Measurements from ENCODE around the gene C1R. TPM values are rescaled to one million over a fixed set of nuclear protein-coding genes. Genes with fewer than 3 reads are reported as not detected.

Gene C1R
- total and polyA plus RNA-seq, 8 donors, result 20.2 to 212 (median 60.5) TPM

GRCh38 chr12:7092986-7093460 lies 778 bp upstream of the C1R start:
- no peak overlapping the region for H3K4me3 ChIP-seq
- WGBS, 2 donors, result 56 to 68% methylated on average over 8 of the region's 8 CpGs
- H3K9me3 ChIP-seq, result no peaks in the 10 kb centered on the region
- no peaks in the 10 kb centered on the region for H3K36me3 ChIP-seq
- FAIRE-seq, result no peak
- no peak for DNase-seq
- H3K27me3 ChIP-seq, result no peaks in the 10 kb centered on the region
- TF ChIP-seq, protein P1, sequence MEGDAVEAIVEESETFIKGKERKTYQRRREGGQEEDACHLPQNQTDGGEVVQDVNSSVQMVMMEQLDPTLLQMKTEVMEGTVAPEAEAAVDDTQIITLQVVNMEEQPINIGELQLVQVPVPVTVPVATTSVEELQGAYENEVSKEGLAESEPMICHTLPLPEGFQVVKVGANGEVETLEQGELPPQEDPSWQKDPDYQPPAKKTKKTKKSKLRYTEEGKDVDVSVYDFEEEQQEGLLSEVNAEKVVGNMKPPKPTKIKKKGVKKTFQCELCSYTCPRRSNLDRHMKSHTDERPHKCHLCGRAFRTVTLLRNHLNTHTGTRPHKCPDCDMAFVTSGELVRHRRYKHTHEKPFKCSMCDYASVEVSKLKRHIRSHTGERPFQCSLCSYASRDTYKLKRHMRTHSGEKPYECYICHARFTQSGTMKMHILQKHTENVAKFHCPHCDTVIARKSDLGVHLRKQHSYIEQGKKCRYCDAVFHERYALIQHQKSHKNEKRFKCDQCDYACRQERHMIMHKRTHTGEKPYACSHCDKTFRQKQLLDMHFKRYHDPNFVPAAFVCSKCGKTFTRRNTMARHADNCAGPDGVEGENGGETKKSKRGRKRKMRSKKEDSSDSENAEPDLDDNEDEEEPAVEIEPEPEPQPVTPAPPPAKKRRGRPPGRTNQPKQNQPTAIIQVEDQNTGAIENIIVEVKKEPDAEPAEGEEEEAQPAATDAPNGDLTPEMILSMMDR (IDR thresholded peaks at IDR 0.05), result no peak
- peaks cover 0 to 7% (median 0%) of the 10 kb centered on the region in 3 donors for H3K4me1 ChIP-seq
- peak overlapping the region in 1 of 4 donors; percentile 29 for H3K27ac ChIP-seq
- intact Hi-C loops (cut with DNase I), result loop anchor here in 1 of 3 donors (10.0 kb wide), 1 partner anchor 168 kb away; the partner anchor contains the start of gene ATN1
- peak in 1 of 4 donors; percentile 2 for ATAC-seq

- ATAC-seq (peak; percentile 6 to 47 (median 28)), FAIRE-seq (no peak), DNase-seq (no peak)
- Histone ChIP-seq H3K27ac (peak overlapping the region in 2 of 4 donors; percentile 40 to 50), H3K4me1 (peaks cover 0 to 7% (median 0%) of the 10 kb centered on the region in 3 donors), H3K9me3 (no peaks in the 10 kb centered on the region), H3K4me3 (peak overlapping the region in 3 of 4 donors; percentile 7 to 54 (median 37)), H3K36me3 (no peaks in the 10 kb centered on the region), H3K27me3 (no peaks in the 10 kb centered on the region)
- whole genome bisulfite sequencing, 2 donors, result 31 to 32% methylated on average over 10 of the region's 10 CpGs
- intact Hi-C loops (cut with DNase I), result loop anchor here in 1 of 3 donors (10.0 kb wide), 1 partner anchor 167 kb away; the partner anchor contains the start of gene ATN1
- TF ChIP-seq, protein P1 (IDR thresholded peaks at IDR 0.05), result no peak
Observed at GRCh38 chr12:7091660-7092228, 501 bp downstream of the C1R start.

DNA sequence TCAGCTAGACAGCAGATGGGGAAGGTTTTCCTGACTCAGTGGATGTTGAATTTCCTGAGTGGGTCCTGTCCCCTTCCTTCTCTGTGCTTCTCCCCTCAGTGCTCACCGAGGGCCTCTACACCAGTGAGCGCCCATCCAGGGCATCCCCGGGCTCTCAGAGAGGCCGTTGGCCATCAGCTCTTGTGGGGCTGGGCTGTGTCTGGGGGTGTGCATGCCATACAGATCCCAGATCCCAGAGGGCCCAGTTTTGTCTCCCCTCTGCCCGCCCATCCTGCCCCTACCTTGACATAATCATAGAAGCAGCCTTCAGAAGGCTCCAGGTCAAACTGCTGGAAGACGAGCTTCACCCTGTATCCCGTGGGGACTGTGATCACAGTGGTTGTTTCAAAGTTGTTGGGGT lies 1.1 kb downstream of the C1R start:
- WGBS, 2 donors, result 71 to 79% methylated on average over 7 of the region's 7 CpGs
- Histone ChIP-seq H3K27me3 (no peaks in the 10 kb centered on the region), H3K4me1 (peaks cover 0 to 7% (median 0%) of the 10 kb centered on the region in 3 donors), H3K9me3 (no peaks in the 10 kb centered on the region), H3K4me3 (peak overlapping the region in 1 of 4 donors; percentile 54), H3K36me3 (no peaks in the 10 kb centered on the region), H3K27ac (no peak overlapping the region)
- ATAC-seq (no peak), DNase-seq (no peak), FAIRE-seq (no peak)
- TF ChIP-seq, protein P1 (IDR thresholded peaks at IDR 0.05), result no peak
- intact Hi-C loops (cut with DNase I), result loop anchor here in 1 of 3 donors (10.0 kb wide), 1 partner anchor 166 kb away; the partner anchor contains the start of gene ATN1

- no peak for ATAC-seq
- Histone ChIP-seq H3K36me3 (no peaks in the 10 kb centered on the region), H3K27me3 (no peaks in the 10 kb centered on the region), H3K4me3 (no peak overlapping the region), H3K27ac (no peak overlapping the region), H3K4me1 (peaks cover 0 to 7% (median 0%) of the 10 kb centered on the region in 3 donors), H3K9me3 (no peaks in the 10 kb centered on the region)
- WGBS, 2 donors, result 68 to 78% methylated on average over 16 of the region's 16 CpGs
- DNase-seq, result no peak
- FAIRE-seq, result no peak
- TF ChIP-seq, protein P1 (IDR thresholded peaks at IDR 0.05), result no peak
- intact Hi-C loops (cut with DNase I), result loop anchor here in 1 of 3 donors (10.0 kb wide), 1 partner anchor 166 kb away; the partner anchor contains the start of gene ATN1
Observed at GRCh38 chr12:7090222-7090998, 1.8 kb downstream of the C1R start.

Data from pancreas (tissue), 10 donors.